ENCODE measurements around the gene HSH2D. TPM values are rescaled to one million over a fixed set of nuclear protein-coding genes. Genes with fewer than 3 reads are reported as not detected.

HSH2D gene
- total RNA-seq, 1 experiment from 2014 or later: 0.23 TPM

GRCh38 chr19:16133818-16134217 lies 9.7 kb upstream of the HSH2D start:
- DNase-seq: no peak
- Histone ChIP-seq H3K4me3 (ENCODE audit: low read depth, low read length) (no peak overlapping the region), H3K4me1 (no peaks in the 10 kb centered on the region), H3K27me3 (replicated peaks; ENCODE audit: control insufficient read depth, insufficient read depth, low read length) (no peaks in the 10 kb centered on the region), H3K36me3 (ENCODE audit: control insufficient read depth, insufficient read depth, low read length) (peaks cover 2% of the 10 kb centered on the region; the same call in 1 of the 2 replicates), H3K9me3 (no peaks in the 10 kb centered on the region)
- no peaks in the 10 kb centered on the region for H3K4me1 Mint-ChIP-seq (ENCODE audit: low read depth, unreplicated experiment)
- CTCF ChIA-PET: no interaction called here
- POLR2A ChIA-PET: no interaction called here
- peaks cover 72% of the 10 kb centered on the region for H3K36me3 Mint-ChIP-seq (ENCODE audit: insufficient read depth, unreplicated experiment)
- intact Hi-C loops (cut with micrococcal nuclease; ENCODE audit: unreplicated experiment): no loop called here
- no peak overlapping the region for H3K4me3 Mint-ChIP-seq (ENCODE audit: unreplicated experiment)
- no peak for TF ChIP-seq CTCF (IDR thresholded peaks at IDR 0.05; ENCODE audit: insufficient read depth in 1 of 2, low read depth in 1 of 2, low read length in 1 of 2, severe bottlenecking in 1 of 2, unreplicated experiment in 1 of 2)
- no peaks in the 10 kb centered on the region for H3K27me3 Mint-ChIP-seq (ENCODE audit: insufficient read depth, unreplicated experiment)
- no TSS peak for BruUV-seq (replicated peaks)
- H3K27ac Mint-ChIP-seq (ENCODE audit: unreplicated experiment): no peak overlapping the region
- peaks cover 14% of the 10 kb centered on the region for H3K9me3 Mint-ChIP-seq (ENCODE audit: unreplicated experiment)

DNA sequence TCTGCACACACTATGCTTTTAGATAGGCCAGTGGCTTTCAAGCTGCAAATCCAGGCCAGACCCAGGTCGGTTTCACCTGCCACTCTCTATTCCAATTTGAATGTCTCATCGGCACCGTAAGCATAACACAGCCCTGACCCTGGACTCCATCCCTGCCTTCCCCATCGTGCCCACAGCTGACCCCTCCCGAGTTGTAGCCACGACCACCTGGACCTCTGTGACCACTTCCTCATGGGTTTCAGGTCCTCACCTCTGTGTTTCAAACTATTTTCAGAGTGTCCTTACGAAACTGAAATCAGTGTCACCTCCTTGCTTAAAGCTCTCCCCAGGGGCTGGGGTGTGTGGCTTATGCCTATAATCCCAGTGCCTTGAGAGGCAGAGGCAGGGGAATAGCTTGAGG lies 9.0 kb upstream of the HSH2D start:
- H3K9me3 ChIP-seq: no peaks in the 10 kb centered on the region

DNA sequence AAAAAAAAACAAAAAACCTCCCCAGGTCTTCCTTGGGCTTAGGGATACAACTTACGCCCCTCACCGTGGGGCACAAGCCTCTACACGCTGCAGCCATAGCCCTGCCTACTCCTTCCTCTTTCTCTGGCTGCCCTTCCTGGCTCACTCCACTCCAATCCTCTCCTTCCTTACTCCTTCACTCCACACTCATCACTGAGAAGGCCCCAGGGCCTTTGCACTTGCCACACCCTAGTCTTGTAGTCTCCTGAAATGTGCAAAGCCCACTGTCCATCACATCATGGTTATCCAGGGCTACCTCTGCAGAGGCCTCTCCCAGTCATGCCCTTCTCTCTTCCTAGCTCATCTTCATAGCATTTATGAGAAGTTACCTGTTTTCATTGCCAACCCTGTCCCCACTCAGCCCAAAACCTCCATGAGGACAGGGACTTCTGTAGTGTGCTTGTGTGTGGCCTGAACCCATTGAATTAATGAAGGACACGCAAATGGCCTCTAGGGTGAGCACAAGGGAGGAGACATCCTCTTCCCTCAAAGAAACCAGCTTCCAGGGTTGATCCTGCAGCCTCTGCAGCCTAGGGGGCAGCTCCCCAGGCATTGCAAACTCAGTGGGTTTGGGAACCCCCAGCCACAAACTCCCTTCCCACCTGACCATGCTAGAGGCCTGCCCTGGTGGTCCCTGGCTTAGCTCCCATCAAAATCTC lies 7.9 kb upstream of the HSH2D start:
- Histone ChIP-seq H3K9me3 (no peaks in the 10 kb centered on the region), H3K27me3 (replicated peaks; ENCODE audit: control insufficient read depth, insufficient read depth, low read length) (no peaks in the 10 kb centered on the region), H3K4me3 (ENCODE audit: low read depth, low read length) (no peak overlapping the region), H3K4me1 (no peaks in the 10 kb centered on the region), H3K36me3 (ENCODE audit: control insufficient read depth, insufficient read depth, low read length) (peaks cover 2% of the 10 kb centered on the region; the same call in 1 of the 2 replicates)
- intact Hi-C loops (cut with micrococcal nuclease; ENCODE audit: unreplicated experiment): no loop called here
- no peak overlapping the region for H3K27ac Mint-ChIP-seq (ENCODE audit: unreplicated experiment)
- BruUV-seq (replicated peaks): no TSS peak
- POLR2A ChIA-PET: no interaction called here
- peaks cover 60% of the 10 kb centered on the region for H3K36me3 Mint-ChIP-seq (ENCODE audit: insufficient read depth, unreplicated experiment)
- H3K4me3 Mint-ChIP-seq (ENCODE audit: unreplicated experiment): no peak overlapping the region
- CTCF ChIA-PET: interaction anchor here (0.6 kb wide), 1 partner anchor 47 kb away, joined by 6 read pairs; no protein-coding TSS in a partner anchor
- no peaks in the 10 kb centered on the region for H3K27me3 Mint-ChIP-seq (ENCODE audit: insufficient read depth, unreplicated experiment)
- H3K9me3 Mint-ChIP-seq (ENCODE audit: unreplicated experiment): peaks cover 14% of the 10 kb centered on the region
- TF ChIP-seq CTCF (IDR thresholded peaks at IDR 0.05; ENCODE audit: insufficient read depth in 1 of 2, low read depth in 1 of 2, low read length in 1 of 2, severe bottlenecking in 1 of 2, unreplicated experiment in 1 of 2): no peak
- no peaks in the 10 kb centered on the region for H3K4me1 Mint-ChIP-seq (ENCODE audit: low read depth, unreplicated experiment)
- peak in 1 of 2 experiments; percentile 12 for DNase-seq

More for the DNA sequence above, 9.0 kb upstream of the HSH2D start:
- Histone ChIP-seq H3K4me1 (no peaks in the 10 kb centered on the region), H3K36me3 (ENCODE audit: control insufficient read depth, insufficient read depth, low read length) (peaks cover 2% of the 10 kb centered on the region; the same call in 1 of the 2 replicates), H3K27me3 (replicated peaks; ENCODE audit: control insufficient read depth, insufficient read depth, low read length) (no peaks in the 10 kb centered on the region), H3K4me3 (ENCODE audit: low read depth, low read length) (no peak overlapping the region)
- ChIA-PET CTCF (no interaction called here), POLR2A (no interaction called here)
- TF ChIP-seq CTCF (IDR thresholded peaks at IDR 0.05; ENCODE audit: insufficient read depth in 1 of 2, low read depth in 1 of 2, low read length in 1 of 2, severe bottlenecking in 1 of 2, unreplicated experiment in 1 of 2): no peak
- Mint-ChIP-seq H3K4me1 (ENCODE audit: low read depth, unreplicated experiment) (no peaks in the 10 kb centered on the region), H3K27me3 (ENCODE audit: insufficient read depth, unreplicated experiment) (no peaks in the 10 kb centered on the region), H3K36me3 (ENCODE audit: insufficient read depth, unreplicated experiment) (peaks cover 67% of the 10 kb centered on the region), H3K9me3 (ENCODE audit: unreplicated experiment) (peaks cover 14% of the 10 kb centered on the region), H3K4me3 (ENCODE audit: unreplicated experiment) (no peak overlapping the region), H3K27ac (ENCODE audit: unreplicated experiment) (no peak overlapping the region)
- DNase-seq: no peak
- BruUV-seq (replicated peaks): no TSS peak
- intact Hi-C loops (cut with micrococcal nuclease; ENCODE audit: unreplicated experiment): no loop called here

Data from Caco-2 (cell line).